Mesenchymal stem cell (in vitro differentiated cells and primary cell): ENCODE data around the gene TSPAN4.
A peak's percentile ranks its signal among the peaks of the same experiment; 100 is the strongest.

ENCODE experiments used
- DNase-seq: peaks from one replicate; pipeline ENCODE4 v3.0.0-alpha.2; 2013
- H2AFZ ChIP-seq: one replicate; pipeline ENCODE4 v1.6.1; 2013; ENCODE audit warnings: low read depth, mild to moderate bottlenecking, control low read depth, inconsistent platforms, low read length, moderate library complexity
- H2AK5ac ChIP-seq: 2 replicates; pipeline ENCODE4 v1.6.1; 2013; ENCODE audit warnings: low read length, moderate library complexity, mild to moderate bottlenecking, inconsistent platforms; ENCODE audit not compliant: severe bottlenecking
- H2BK120ac ChIP-seq: one replicate; pipeline ENCODE4 v1.6.1; 2013; ENCODE audit warnings: low read depth, mild to moderate bottlenecking, inconsistent platforms, low read length, moderate library complexity
- H2BK12ac ChIP-seq, 2 experiments: one replicate each; pipeline ENCODE4 v1.6.1; 2013; ENCODE audit warnings: inconsistent platforms in 2 of 2, low read length in 2 of 2, mild to moderate bottlenecking in 2 of 2, moderate library complexity in 2 of 2, control low read depth in 1 of 2
- H2BK15ac ChIP-seq: one replicate; pipeline ENCODE4 v1.6.1; 2013; ENCODE audit warnings: mild to moderate bottlenecking, low read depth, inconsistent platforms; ENCODE audit not compliant: poor library complexity, severe bottlenecking
- H2BK5ac ChIP-seq: 2 replicates; pipeline ENCODE4 v1.6.1; 2013; ENCODE audit warnings: low read depth, mild to moderate bottlenecking, low read length, control low read depth, inconsistent platforms; ENCODE audit not compliant: poor library complexity, severe bottlenecking
- H3K14ac ChIP-seq, 2 experiments: one replicate each; pipeline ENCODE4 v1.6.1; 2013; ENCODE audit warnings: inconsistent platforms in 2 of 2, low read length in 2 of 2, control low read depth in 1 of 2, mild to moderate bottlenecking in 1 of 2, moderate library complexity in 1 of 2
- H3K18ac ChIP-seq, 2 experiments: one replicate each; pipeline ENCODE4 v1.6.1; 2013; ENCODE audit warnings: inconsistent platforms in 2 of 2, low read length in 2 of 2, control low read depth in 1 of 2, low read depth in 1 of 2, mild to moderate bottlenecking in 1 of 2
- H3K23ac ChIP-seq, 2 experiments: one replicate each; pipeline ENCODE4 v1.6.1; 2013; ENCODE audit warnings: inconsistent platforms in 2 of 2, low read length in 2 of 2, mild to moderate bottlenecking in 2 of 2, moderate library complexity in 2 of 2, control low read depth in 1 of 2
- H3K27ac ChIP-seq: 2 replicates; pipeline ENCODE4 v1.5.1; 2013; ENCODE audit warnings: mild to moderate bottlenecking, moderate library complexity, low read length, control low read depth, inconsistent platforms; ENCODE audit not compliant: poor library complexity, severe bottlenecking
- H3K27me3 ChIP-seq, 2 experiments: 2 replicates each; pipeline versions ENCODE4 v1.6.1 to v1.7.0; 2013; ENCODE audit warnings: low read length in 2 of 2, mild to moderate bottlenecking in 2 of 2, moderate library complexity in 2 of 2, control low read depth in 1 of 2, inconsistent platforms in 1 of 2; ENCODE audit not compliant: control insufficient read depth in 1 of 2, insufficient read depth in 1 of 2
- H3K36me3 ChIP-seq, 2 experiments: 2 replicates each; pipeline versions ENCODE4 v1.6.1 to v1.7.0; 2013; ENCODE audit warnings: low read length in 2 of 2, control low read depth in 1 of 2, inconsistent platforms in 1 of 2, low read depth in 1 of 2, mild to moderate bottlenecking in 1 of 2; ENCODE audit not compliant: insufficient read depth in 2 of 2, control insufficient read depth in 1 of 2
- H3K4ac ChIP-seq, 2 experiments: one replicate each; pipeline ENCODE4 v1.6.1; 2013; ENCODE audit warnings: inconsistent platforms in 2 of 2, low read length in 2 of 2, mild to moderate bottlenecking in 2 of 2, moderate library complexity in 2 of 2, control low read depth in 1 of 2, low read depth in 1 of 2
- H3K4me1 ChIP-seq: 2 replicates; pipeline ENCODE4 v1.6.1; 2013; ENCODE audit warnings: low read depth, low read length, control low read depth; ENCODE audit not compliant: control insufficient read depth, insufficient read depth
- H3K4me2 ChIP-seq: 2 replicates; pipeline ENCODE4 v1.6.1; 2013; ENCODE audit warnings: low read length, mild to moderate bottlenecking, inconsistent platforms; ENCODE audit not compliant: poor library complexity, severe bottlenecking
- H3K4me3 ChIP-seq, 2 experiments: 2 replicates each; pipeline versions ENCODE4 v1.5.1 to v1.7.0; 2013; ENCODE audit warnings: low read length in 2 of 2, mild to moderate bottlenecking in 2 of 2, control low read depth in 1 of 2, low read depth in 1 of 2; ENCODE audit not compliant: insufficient read depth in 1 of 2
- H3K79me1 ChIP-seq: replicated peaks from 2 replicates; pipeline ENCODE4 v1.6.1; 2013; ENCODE audit warnings: mild to moderate bottlenecking, control low read depth, low read length, inconsistent platforms; ENCODE audit not compliant: poor library complexity, severe bottlenecking
- H3K9ac ChIP-seq: 2 replicates; pipeline ENCODE4 v1.7.0; 2013; ENCODE audit warnings: mild to moderate bottlenecking, low read length, moderate library complexity
- H3K9me3 ChIP-seq: 2 replicates; pipeline ENCODE4 v1.7.0; 2013; ENCODE audit warnings: mild to moderate bottlenecking, low read length; ENCODE audit not compliant: control insufficient read depth
- H4K8ac ChIP-seq: one replicate; pipeline ENCODE4 v1.6.1; 2013; ENCODE audit warnings: inconsistent platforms, mild to moderate bottlenecking, low read length, moderate library complexity
- H4K91ac ChIP-seq: one replicate; pipeline ENCODE4 v1.6.1; 2013; ENCODE audit warnings: mild to moderate bottlenecking, low read length, inconsistent platforms
- WGBS: methylation state at CpG from one replicate; pipeline ENCODE4 v1.1.7; 2013; ENCODE audit warnings: mixed read lengths; 5-methylcytosine and 5-hydroxymethylcytosine counted together

TSPAN4 gene

DNA sequence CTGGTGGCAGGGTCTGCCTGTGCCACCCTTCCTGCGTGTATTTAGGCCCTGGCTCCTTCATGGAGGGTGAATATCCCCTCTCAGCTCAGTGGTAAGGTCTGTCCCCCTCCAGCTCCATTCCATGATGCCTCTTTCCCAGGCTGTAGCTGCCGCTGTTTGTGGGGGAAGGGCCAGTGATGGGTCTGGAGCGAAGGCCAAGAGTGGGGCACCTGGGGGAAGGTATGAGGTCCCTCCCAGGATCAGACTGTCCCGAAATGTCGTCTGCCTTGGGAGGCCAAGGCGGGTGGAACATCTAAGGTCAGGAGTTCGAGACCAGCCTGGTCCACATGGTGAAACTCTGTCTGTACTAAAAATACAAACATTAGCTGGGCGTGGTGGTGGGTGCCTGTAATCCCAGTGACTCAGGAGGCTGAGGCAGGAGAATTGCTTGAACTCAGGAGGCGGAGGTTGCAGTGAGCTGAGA lies 8.8 kb upstream of the TSPAN4 start:
- Histone ChIP-seq H2BK5ac (peak overlapping the region; percentile 88), H3K27me3 (peaks cover 0 to 3% of the 10 kb centered on the region in 2 experiments), H2AK5ac (peak overlapping the region; percentile 70), H2BK15ac (no peak overlapping the region), H3K4me3 (peak overlapping the region; percentile 73 to 82), H3K9me3 (no peaks in the 10 kb centered on the region), H3K9ac (peak overlapping the region; percentile 93), H4K8ac (no peak overlapping the region), H3K27ac (peak overlapping the region; percentile 98), H3K36me3 (peaks cover 28 to 32% of the 10 kb centered on the region in 2 experiments), H2AFZ (no peak overlapping the region), H3K4me1 (peaks cover 77% of the 10 kb centered on the region), H2BK12ac (peak overlapping the region in 1 of 2 experiments; percentile 80), H3K79me1 (no peaks in the 10 kb centered on the region), H3K14ac (peak overlapping the region in 1 of 2 experiments; percentile 88), H3K18ac (peak overlapping the region; percentile 18 to 90), H3K4me2 (peak overlapping the region; percentile 83), H3K4ac (peak overlapping the region in 1 of 2 experiments; percentile 94), H4K91ac (no peak overlapping the region), H3K23ac (peak overlapping the region in 1 of 2 experiments; percentile 87), H2BK120ac (no peak overlapping the region)
- DNase-seq = no peak
- WGBS = 37% methylated on average over 8 of the region's 9 CpGs

DNA sequence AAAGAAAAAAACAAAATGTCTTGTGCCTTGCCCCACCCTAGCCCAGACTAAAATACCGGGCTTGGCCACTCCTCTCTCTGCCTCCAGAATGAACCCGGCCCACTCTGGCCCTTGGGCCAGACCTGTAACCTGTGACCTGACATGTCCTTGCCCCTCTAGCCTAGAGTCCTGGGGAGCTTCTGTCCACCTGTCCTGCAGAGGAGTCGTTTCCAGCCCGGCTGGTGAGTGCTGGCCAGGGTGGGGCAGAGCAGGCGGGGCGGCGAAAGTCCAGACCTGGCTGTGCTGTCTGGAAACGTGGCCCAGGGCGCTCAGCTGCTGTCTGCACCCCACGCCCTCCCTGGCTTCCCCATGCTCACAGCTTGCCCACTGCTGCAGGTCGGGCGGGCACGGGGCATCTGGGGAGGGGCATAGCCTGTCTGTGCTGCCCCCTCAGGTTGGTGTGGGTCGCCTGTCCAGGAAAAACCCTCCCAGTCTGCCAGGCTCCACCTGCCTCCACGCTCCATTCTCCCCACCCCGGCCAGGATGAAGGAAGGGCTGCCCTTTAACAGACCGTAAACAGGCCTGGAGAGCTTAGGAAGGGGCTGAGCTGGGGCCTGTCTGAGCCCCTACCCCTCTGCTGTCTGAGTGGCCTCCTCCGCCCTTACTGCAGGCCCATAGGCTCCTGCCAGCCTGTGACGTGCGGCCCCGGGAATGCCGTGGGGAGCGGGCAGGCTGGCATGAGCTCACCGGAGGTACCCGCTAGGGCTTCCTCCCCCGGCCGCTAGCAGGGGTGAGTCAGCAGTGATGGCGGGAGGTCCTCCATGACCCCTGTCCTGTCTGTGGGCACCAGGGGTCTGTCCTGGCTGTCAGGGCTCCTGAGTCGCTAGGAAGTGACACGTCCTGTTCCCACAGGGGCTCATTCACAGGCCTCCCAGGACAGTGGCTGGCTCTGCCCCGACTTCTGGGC lies 8.0 kb upstream of the TSPAN4 start:
- Histone ChIP-seq H3K27me3 (no peaks in the 10 kb centered on the region), H3K36me3 (peaks cover 35 to 39% of the 10 kb centered on the region in 2 experiments), H3K4me1 (peaks cover 75% of the 10 kb centered on the region), H3K18ac (peak overlapping the region; percentile 67 to 81), H3K14ac (peak overlapping the region in 1 of 2 experiments; percentile 61), H3K23ac (peak overlapping the region in 1 of 2 experiments; percentile 16), H2BK15ac (peak overlapping the region; percentile 75), H2AK5ac (peak overlapping the region; percentile 85), H3K27ac (peak overlapping the region; percentile 98), H3K4me3 (peak overlapping the region; percentile 46 to 82), H3K4me2 (peak overlapping the region; percentile 85), H3K9ac (peak overlapping the region; percentile 93), H3K9me3 (no peaks in the 10 kb centered on the region), H4K8ac (peak overlapping the region; percentile 71), H2AFZ (no peak overlapping the region), H3K4ac (peak overlapping the region; percentile 34 to 57), H3K79me1 (no peaks in the 10 kb centered on the region), H2BK12ac (peak overlapping the region in 1 of 2 experiments; percentile 75), H2BK5ac (peak overlapping the region; percentile 89), H4K91ac (peak overlapping the region; percentile 80), H2BK120ac (peak overlapping the region; percentile 39)
- WGBS = 46% methylated on average over 31 of the region's 31 CpGs
- DNase-seq = peak; percentile 78

DNA sequence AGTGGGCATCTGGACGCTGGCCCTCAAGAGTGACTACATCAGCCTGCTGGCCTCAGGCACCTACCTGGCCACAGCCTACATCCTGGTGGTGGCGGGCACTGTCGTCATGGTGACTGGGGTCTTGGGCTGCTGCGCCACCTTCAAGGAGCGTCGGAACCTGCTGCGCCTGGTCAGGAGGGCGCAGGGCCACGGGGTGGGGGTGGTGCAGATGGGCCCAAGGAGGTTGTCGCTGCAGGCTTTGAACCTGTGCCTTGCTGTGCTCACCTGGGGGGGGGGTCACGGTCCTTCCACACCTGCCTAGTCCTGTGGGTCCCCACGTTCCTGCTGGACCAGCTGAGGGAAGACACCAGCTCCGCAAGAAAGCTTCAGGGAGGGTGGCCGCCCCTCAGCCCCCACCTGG lies 6.4 kb upstream of the TSPAN4 start:
- Histone ChIP-seq H3K4me1 (peaks cover 75% of the 10 kb centered on the region), H3K23ac (peak overlapping the region in 1 of 2 experiments; percentile 46), H3K4me3 (no peak overlapping the region), H3K4me2 (no peak overlapping the region), H4K91ac (no peak overlapping the region), H3K27me3 (no peaks in the 10 kb centered on the region), H3K18ac (no peak overlapping the region), H3K9ac (no peak overlapping the region), H2BK15ac (peak overlapping the region; percentile 15), H2AFZ (no peak overlapping the region), H2BK120ac (no peak overlapping the region), H4K8ac (peak overlapping the region; percentile 72), H3K9me3 (no peaks in the 10 kb centered on the region), H3K14ac (no peak overlapping the region), H2BK12ac (no peak overlapping the region), H2AK5ac (peak overlapping the region; percentile 55), H3K4ac (no peak overlapping the region), H3K79me1 (no peaks in the 10 kb centered on the region), H3K27ac (no peak overlapping the region), H2BK5ac (no peak overlapping the region), H3K36me3 (peaks cover 51 to 56% of the 10 kb centered on the region in 2 experiments)
- no peak for DNase-seq
- WGBS = 98% methylated on average over 14 of the region's 14 CpGs

DNA sequence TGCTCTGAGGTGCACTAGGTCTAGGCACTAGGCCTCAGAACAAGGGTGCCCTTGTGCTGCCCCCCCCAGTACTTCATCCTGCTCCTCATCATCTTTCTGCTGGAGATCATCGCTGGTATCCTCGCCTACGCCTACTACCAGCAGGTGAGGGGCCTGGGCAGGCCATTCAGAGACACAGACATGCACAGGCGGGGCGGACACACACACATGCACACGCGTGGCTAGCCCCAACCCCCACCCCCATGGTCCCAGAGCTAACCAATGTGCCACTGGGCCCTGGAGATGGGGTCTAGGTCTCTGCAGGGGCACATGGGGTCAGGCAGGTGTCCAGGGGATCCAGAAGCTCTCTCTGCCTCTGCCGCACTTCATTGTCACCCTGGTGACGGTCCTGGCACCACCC lies 6.0 kb upstream of the TSPAN4 start:
- Histone ChIP-seq H2BK120ac (no peak overlapping the region), H2AFZ (no peak overlapping the region)
- 94% methylated on average over 9 of the region's 9 CpGs for WGBS

More for the DNA sequence above, 6.0 kb upstream of the TSPAN4 start:
- H3K14ac ChIP-seq = no peak overlapping the region
- no peaks in the 10 kb centered on the region for H3K9me3 ChIP-seq
- H4K8ac ChIP-seq = peak overlapping the region; percentile 72
- no peak overlapping the region for H4K91ac ChIP-seq
- no peak for DNase-seq
- H2BK15ac ChIP-seq = no peak overlapping the region
- H3K9ac ChIP-seq = no peak overlapping the region
- peaks cover 52 to 57% of the 10 kb centered on the region in 2 experiments for H3K36me3 ChIP-seq
- H2BK5ac ChIP-seq = no peak overlapping the region
- H3K27me3 ChIP-seq = no peaks in the 10 kb centered on the region
- H3K79me1 ChIP-seq = no peaks in the 10 kb centered on the region
- peaks cover 73% of the 10 kb centered on the region for H3K4me1 ChIP-seq
- H3K18ac ChIP-seq = no peak overlapping the region
- H2BK12ac ChIP-seq = no peak overlapping the region
- no peak overlapping the region for H3K4me3 ChIP-seq
- H3K4me2 ChIP-seq = no peak overlapping the region
- no peak overlapping the region for H3K4ac ChIP-seq
- peak overlapping the region; percentile 2 for H3K27ac ChIP-seq
- H3K23ac ChIP-seq = no peak overlapping the region
- no peak overlapping the region for H2AK5ac ChIP-seq
